HG02938 (cell line): ENCODE results near the gene CD53.
A peak's percentile ranks its signal among the peaks of the same experiment; 100 is the strongest.
"Not testable (repeated sequence)": the region's sequence is repeated elsewhere in the genome, so short reads cannot be mapped to it uniquely, and the experiment has no call there.

Source experiments
- ATAC-seq: cut with Tn5 transposase; IDR thresholded peaks from one replicate; pipeline ENCODE4 v1.9.1; 2021; ENCODE audit warnings: mild to moderate bottlenecking, moderate library complexity; ENCODE audit not compliant: unreplicated experiment

The CD53 gene, protein sequence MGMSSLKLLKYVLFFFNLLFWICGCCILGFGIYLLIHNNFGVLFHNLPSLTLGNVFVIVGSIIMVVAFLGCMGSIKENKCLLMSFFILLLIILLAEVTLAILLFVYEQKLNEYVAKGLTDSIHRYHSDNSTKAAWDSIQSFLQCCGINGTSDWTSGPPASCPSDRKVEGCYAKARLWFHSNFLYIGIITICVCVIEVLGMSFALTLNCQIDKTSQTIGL

DNA sequence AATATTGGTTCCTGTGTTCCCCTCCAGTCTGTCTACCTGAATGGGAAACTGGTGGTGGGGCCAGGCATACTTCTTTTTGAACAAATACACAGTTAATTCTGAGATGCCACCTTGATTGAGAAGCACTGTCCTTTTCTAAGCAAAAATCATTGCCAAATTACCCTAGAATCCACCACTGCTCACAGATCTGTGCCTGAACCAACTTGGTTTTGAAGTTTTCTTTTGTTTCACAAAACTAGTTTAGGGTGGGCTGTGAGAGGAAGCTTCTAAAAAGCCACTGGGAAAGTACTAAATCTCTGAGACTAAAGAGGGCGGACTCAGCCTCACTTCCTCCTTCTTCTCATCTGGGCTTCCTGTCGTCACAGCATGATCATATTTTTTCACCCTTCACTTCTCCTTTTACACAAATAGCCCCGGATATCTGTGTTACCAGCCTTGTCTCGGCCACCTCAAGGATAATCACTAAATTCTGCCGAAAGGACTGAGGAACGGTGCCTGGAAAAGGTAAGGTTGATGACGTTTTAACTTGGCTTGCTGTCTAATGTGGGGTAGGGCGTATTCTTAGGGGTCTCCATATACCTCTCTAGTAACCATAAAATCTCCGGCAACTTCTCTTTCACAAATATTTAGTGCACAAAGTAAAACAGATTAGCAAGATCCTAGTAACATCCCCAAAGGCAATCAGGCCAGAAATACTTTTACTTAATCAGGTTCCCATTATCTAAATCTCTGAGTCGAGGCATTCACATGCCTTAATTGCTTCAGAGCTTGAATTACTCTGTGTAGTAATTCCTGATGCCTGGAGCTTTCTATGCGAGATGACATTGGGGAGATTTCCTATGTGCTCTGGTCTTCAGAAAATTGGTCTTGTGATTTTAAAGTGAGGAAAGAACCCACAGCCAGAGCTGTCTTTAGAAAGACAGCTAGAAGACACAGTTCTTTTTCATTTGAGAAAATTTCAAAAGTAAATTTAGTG is at the start of gene CD53:
CD53 (plus strand) TSS at position 404 of the 976 bp plus-strand sequence. CDS start 18,261 bp downstream, outside the sequence.
- peak; percentile 65 for ATAC-seq

DNA sequence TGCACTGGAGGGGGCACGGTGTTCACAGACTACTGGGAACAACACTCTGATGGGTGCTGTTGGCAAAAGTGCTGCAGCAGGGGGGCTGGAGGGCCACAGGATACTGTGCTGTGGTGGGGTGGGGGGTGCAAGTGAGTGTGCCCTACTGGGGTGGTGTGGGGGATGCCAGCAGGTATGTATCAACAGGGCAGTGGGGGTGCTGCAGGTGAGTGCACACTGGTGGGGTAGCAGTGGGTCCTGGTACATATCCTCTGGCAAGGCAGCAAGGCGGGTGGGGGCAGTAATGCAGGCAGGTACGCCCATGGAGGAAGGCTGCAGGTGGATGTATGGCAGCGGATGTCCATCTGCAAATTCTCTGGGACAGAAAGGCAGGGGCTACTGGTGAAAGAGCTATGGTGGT is 48.8 kb upstream of the CD53 start:
- ATAC-seq, result no peak

DNA sequence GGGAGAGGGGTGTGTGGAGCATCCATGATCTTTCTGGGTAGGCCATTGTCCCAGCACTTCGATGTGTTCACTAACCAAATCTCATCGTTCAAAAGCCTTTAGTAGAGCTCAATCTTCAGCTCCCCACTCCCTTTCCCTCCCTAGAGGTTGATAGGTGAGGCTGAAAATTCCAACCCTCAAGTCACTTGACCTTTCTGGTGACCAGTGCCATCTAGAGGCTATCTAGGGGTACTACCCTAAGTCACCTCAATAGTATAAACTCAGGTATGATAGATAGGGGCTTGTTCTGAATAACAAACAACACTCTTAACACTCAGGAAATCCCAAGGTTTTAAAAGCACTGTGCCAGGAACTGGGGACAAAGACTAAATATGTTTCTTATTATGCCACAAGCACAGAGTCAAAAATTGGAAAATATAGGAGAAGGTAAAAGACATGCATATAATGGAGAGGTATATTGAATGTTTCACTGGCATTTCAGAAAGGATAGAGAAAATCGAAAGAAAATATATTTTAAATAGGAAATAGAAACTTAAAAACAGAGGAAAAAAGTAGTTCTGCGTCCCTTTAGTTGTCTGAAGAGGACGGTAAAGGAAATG is 42.9 kb upstream of the CD53 start:
- no peak for ATAC-seq

DNA sequence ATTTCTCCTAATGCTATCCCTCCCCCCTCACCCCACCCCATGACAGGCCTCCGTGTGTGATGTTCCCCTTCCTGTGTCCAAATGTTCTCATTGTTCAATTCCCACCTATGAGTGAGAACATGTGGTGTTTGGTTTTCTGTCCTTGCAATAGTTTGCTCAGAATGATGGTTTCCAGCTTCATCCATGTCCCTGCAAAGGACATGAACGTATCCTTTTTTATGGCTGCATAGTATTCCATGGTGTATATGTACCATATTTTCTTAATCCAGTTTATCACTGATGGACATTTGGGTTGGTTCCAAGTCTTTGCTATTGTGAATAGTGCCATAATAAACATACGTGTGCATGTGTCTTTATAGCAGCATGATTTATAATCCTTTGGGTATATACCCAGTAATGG is 39.2 kb upstream of the CD53 start:
- not testable (repeated sequence) for ATAC-seq

DNA sequence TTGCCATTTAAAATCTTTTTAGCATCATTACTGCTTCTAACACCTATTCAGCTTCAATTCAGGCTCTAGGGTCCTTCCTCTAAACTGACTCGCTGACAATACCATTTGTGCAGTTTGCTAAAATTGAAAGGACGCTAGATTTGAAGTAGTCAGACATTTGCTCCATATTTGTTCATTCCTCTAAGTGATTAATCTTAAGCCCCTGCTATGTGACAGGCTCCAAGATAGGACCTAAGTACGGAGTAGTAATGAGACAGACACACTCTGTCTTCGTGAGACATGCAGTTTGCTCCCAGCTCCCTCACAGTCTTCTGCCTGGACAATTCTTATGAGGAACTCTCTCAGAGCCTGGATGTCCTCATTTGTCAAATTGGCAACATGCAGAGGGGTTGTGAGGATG is 26.1 kb upstream of the CD53 start:
- no peak for ATAC-seq

DNA sequence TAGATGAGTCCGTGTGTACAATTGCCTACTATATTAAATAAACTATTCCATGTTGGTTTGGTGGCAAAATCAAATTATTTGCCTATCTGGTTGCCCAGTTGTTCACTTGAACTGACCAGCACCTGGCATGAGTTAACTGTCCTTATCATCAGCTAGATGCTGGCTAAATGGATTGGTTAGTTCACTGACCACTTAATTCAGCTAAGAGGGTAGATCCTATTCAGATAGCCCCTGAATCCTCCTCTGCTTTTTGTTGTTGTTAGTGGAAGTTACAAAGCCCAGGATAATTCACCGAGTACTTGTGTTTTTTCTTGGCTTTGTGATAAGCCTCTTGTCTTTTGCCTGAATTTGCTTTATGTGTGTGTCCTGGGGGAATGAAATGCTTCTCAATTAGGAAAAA is 22.8 kb upstream of the CD53 start:
- ATAC-seq, result no peak

DNA sequence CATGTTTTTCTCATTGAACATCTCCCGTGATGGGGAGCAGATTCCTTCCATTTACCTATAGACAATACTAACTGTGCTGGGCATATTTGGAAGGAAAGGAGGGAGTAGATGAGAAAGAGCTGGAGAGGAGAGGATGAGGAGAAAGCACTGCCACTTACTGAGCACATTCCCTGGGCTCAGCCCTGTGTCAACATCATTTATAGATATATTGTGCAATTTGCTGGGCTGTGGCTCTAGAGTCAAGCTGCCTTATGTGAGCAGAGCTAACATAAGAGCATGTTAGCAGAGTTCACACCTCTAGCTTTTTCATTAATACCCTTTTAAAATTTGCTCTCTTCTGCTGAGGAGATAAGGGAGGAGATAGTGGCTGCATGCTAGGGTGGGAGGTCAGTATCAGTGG is 22.3 kb upstream of the CD53 start:
- ATAC-seq, result no peak

DNA sequence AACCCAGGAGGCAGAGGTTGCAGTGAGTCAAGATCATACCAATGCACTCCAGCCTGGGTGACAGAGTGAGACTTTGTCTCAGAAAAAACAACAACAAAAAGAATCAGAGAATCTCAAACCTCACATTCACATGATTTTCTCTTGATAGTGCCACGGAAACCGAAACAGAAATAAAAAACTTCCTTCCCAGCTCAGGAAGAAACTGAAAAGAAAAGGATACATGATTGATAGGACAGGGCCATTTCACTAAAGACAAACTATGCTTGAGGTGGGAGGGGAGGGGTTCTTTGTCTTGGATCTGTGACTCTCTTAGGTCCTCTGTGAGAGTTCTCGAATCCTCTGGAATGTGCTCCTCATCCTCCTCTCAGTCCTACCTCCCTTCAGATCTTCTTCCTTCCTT is 19.8 kb upstream of the CD53 start:
- ATAC-seq, result no peak

DNA sequence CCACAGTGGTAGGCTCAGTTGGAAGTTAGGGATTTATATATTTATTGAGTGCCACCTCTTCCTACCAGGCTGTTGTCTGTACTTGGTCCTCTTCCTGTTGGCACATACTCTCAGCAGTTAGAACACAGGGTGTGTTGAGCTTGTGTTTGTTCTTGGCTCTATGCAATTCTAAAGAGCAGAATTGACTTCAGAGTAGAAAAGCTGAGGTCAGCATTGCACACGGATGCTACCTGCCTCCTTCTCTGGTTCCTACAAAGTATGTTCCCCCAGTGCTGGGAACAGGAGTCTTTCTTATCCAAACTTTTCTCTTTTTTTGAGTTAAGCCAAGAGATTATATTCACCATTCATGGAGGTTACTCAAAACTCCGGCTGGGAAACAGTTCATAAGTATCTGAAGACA is 16.5 kb upstream of the CD53 start:
- no peak for ATAC-seq

DNA sequence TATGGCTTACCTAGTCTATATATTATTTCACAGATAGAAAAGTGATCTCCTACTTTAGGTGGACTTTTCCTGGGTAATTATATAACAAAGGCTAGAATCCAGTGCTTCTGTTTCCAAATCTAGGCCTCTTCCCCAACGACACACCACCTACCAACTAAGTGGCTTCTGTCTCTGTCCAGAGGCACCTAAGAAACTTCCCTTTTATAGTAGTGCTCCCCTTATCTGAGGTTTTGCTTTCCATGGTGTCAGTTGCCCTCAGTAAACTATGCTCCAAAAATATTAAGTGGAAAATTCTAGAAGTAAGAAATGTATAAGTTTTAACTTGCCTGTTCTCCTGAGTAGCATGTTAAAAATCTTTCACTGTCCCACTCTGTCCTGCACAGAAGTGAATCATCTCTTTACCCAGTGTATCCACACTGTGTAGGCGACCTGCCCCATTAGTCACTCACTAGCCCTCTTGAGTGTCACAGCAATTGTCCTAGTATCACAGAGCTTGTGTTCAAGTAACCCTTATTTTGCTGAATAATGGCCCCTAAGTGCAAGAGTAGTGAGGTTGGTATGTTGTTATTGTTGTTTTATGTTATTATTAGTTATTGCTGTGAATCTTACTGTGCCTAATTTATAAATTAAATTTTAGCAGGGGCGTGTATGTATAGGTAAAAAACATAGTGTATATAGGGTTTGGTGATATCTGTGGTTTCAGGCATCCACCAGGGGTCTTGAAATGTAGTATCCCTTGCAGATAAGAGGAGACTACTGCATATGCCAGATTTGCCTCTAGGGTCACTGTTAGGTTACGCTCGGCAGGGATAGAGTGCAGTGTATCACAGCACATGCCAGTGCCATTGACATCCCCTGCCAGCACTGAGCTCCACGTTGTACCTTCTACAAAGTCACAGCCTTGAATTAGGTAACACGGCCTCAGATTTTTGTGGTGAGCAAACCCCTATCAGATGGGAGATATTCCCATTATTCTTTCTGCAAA is 14.7 kb upstream of the CD53 start:
- ATAC-seq, result no peak

DNA sequence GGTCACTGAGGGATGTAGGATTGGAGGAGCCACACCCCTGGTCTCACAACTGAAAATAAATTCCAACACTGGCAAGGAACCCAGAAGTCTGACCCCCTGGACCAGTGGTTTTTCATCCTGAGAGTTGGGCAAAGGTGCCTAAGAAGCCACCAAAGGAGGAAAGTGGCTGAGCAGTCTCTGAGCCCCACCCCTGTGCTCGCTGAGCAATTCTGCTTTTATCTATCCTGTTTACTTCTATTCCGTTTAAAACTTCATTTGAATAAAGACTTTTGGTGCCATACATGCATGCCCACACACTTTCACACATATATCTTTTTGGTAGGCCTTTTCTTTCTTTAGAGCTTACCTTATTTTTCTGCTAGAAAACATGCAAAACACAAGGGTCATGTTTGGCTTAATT is 13.9 kb upstream of the CD53 start:
- no peak for ATAC-seq

DNA sequence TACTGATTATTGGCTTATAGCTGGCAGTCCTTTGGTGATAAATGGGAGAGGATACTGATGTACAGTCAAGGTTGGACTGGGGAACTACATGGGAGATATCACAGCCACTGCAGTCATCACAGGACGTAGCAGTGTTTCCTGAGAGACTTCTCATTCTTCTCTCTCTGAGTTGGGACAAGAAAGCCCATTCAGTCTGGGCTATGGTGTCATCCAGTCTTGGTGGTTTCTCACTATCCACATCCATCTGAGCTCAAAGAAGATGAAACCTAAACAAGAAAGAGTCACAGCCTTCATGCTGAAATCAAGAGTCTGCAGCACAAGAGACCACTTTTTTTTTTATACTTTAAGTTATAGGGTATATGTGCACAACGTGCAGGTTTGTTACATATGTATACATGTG is 12.8 kb upstream of the CD53 start:
- no peak for ATAC-seq

DNA sequence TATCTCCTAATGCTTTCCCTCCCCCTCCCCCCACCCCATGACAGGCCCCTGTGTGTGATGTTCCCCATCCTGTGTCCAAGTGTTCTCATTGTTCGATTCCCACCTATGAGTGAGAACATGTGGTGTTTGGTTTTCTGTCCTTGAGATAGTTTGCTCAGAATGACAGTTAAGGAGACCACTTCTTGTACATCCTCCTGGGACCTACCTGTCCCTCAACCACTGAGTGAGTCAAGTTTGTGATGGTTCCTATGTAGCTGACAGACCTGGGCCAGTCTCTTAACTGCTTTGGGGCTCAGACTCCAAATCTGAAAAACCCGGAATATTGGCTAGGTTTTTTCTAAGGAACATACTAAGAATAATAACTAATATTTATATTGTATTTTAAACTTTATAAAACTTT is 12.3 kb upstream of the CD53 start:
- not testable (repeated sequence) for ATAC-seq

DNA sequence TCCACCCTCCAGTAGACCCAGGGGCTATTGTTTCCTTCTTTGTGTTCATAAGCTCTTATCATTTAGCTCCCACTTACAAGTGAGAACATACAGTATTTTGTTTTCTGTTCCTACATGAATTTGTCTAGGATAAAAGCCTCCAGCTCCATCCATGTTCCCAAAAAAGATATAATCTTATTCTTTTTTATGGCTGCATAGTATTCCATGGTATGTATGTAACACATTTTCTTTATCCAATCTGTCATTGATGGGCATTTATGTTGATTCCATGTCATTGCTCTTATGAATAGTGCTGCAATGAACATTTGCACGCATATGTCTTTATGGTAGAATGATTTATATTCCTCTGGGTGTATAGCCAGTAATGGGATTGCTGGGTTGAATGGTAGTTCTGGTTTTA is 11.0 kb upstream of the CD53 start:
- ATAC-seq, result not testable (repeated sequence)

DNA sequence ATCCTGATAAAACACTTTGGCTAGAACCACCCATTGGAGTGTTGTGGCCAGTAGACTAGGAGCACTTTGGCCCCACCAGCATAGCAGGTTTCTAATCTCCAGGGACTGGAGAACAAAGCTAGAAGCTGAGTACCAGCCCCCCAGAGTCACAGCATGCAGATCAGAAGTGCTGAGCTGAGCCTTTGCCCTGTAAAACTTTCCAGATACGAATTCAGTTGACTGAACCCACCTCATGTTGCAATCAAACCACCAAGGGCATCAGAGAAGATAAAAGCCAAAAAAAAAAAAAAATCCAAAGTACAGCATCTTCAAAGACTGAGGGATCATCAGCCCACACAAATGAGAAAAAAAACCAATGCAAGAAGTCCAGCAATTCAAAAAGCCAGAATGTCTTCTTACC is 8.7 kb upstream of the CD53 start:
- ATAC-seq, result no peak

DNA sequence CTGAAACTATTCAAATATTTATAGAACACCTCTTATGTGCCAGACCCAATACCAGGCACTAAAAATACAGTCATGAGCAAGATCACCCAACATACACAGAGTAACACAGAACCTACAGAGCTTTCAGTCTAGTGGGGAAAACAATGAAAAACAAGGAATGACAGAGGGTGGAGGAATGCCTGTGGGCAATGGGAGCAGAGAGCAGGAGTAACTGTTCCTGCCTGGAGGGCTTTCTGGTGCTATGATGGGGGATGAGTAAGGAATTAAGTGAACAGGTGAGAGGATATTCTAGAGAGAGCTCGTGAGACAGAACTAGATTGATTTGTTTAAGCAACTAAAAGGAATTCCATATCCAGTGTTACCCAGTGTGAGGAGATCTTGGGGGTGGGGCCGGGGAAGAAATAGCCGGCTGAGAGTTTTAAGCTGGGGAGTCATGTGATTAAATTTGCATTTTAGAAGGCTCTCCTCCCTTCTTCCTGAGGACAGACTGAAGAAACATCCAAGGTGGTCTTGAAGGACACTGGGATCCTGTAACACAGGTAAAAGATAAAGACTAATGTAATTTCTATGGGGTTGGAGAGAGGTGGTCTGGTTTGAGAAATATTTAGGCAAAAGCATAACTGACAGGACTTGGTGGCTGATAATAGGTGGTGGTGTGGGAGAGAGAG is 2.1 kb upstream of the CD53 start:
- ATAC-seq, result no peak

DNA sequence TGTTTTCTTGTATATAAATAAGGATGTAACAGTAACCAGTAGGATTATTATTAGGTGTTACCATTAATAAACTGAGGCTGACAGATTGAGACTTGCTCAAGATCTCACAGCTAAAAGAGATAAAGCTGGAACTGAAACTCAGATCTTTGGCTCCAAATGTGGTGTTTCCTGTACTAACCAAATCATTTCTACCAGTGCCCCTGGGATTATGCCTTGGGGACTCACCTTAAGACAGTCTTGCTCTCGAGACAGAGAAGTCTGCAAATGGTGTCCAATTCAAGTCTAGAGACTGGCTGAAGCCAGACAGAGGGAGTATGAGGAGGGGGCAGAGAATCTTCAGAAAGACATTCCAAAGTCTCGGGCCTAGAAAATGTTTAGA is 593 bp upstream of the CD53 start:
- ATAC-seq, result no peak

DNA sequence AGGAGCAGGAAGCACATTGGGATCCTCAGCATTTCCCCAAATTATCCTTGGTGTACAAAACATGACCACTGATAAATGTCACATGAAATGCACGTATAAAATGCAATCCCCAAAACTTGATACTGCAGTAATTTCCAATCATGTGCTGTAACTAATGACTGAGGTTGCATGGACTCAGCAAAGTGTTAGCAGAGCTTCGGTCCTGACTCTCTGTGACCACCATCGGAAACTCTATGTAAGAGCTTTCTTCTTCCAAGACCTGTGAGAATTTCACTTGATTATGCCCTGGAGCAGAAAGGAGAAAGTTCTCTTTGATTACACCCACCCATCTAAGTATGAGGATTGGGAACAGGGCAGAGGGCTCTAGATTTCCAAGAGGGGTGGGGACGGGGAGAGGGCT is 908 bp downstream of the CD53 start:
- no peak for ATAC-seq

DNA sequence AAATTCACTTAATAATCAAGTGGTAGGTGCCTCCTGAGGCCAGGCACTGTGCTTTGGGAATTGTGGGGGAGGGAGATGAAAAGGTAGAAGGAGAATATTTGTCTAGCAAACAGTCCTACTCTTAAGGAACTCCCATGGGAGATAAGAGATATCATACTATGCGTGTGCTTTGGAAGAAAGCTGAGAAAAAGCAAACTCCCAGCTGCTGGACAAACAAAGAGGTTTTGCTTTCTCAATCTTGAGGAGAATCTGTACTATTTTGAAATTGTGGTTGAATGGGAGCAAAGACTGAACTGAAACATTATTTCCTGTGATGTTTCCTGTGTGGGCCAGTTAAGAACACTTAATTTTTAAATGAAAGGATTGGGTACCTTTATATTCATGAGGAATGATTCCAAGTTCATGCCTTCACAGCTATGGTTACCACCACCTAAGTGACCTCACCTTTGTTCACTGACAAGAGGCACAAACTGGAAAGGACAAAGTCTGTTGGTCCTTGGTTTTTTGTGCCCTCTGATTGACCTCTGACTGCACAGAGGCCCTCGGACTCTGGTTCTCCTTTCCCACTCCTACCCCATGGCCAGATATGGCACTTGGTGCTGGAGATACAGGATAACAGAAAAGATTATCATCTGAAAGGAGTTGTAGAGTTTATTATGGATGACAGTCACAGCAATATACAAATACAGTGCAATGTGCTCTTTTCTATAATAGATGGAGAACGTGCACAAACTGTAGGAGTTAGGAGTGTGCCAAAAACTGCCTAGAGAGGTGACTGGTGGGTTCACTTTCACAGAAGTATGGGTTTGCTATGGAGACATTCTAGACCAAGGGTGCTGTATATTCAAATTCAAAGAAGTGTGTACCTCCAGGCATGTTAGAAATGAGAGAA is 1.6 kb downstream of the CD53 start:
- ATAC-seq, result no peak
